GM18951 (cell line): ENCODE results near the gene ZNF423.

ENCODE experiments used
- POLR2A ChIP-seq: IDR thresholded peaks from 4 replicates; pipeline ENCODE4 v1.6.1; 2011; ENCODE audit warnings: mild to moderate bottlenecking; ENCODE audit not compliant: insufficient read length, insufficient read depth; ENCODE audit errors: extremely low read depth
- in situ Hi-C: fragments of 300-500 bp; cut with MboI; formaldehyde crosslinking; loops from one replicate; pipeline ENCODE4 v1.12.0; 2022; ENCODE audit warnings: low sequenced_read_pairs, mixed read lengths, inconsistent platforms; ENCODE audit not compliant: unreplicated experiment

ZNF423 gene

DNA sequence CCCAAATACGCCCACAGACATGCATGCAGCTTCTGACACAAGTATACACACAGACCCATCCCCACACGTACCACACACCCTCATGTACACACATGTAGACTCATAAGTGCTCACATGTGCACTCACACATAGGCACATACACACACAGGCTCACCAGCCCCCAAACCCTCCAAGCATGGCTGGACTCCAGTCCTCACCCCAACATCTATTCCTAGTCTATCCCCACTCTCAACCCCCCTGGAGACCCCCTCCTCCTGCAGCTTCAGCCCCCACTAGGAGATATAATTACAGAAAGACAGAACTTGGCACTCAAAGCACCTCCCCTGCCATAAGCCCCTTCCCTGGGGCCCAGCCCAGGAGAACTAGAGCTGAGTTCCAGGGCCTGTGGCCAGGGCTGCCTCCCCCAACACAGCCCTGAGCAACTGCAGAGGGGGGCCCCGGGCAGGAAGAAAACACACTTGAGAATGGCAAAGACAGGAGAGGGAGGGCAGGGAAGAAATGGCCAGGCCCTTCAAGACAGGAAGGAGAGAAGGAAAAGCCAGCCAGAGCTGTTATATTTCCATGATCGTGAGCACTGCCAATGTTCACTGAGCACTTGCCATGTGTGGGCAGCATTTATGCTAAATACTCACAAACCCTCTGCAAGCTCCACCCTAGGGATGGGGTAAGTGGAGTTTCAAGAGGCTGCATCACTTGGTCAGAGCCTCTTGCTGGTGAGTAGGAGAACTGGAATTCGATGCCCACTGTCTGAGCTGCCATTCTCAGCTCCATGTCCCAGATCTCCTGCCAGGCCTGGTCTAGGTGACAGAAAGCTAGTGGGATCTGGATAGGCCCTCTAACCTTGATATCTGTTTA is 224.5 kb downstream of the ZNF423 start:
- TF ChIP-seq POLR2A: no peak
- in situ Hi-C loops: no loop called here

DNA sequence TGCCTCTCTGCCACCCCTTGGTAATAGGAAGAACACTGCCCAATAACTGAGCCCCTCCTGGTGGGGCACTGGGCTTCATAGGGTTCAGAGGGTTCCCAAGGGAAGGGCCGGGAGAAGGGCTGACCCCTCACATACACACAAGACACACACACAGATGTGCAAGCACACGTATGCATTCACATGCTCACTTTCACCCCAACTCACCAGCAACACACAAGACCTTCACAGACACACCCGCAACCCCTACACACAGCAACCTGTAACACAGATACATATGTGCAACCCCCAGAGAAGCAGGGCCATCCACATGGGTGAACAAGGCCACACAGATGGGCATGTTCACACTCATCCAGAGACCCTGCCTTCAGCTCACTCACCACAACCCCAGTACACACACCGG is 225.1 kb downstream of the ZNF423 start:
- in situ Hi-C loops: no loop called here
- TF ChIP-seq POLR2A: no peak

DNA sequence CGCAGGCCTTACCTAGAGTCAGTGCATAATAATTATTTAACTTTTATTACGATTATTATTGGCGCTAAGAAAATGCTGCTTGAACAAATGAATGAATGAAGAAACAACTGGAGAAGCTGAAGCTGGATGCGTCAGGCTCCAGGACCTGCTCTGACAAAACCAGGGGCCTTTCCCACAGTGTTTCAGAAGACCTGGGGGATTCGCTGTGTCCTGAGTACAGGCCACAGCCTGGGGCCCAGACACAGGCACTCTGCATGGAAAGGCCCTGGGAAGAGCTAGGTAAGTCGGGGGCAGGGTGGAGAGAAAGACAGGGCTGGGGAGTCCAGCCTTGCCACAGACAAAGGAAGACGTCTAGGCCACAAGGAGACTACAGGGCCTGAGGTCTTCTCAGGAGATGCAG is 226.1 kb downstream of the ZNF423 start:
- in situ Hi-C loops: no loop called here
- no peak for TF ChIP-seq POLR2A

DNA sequence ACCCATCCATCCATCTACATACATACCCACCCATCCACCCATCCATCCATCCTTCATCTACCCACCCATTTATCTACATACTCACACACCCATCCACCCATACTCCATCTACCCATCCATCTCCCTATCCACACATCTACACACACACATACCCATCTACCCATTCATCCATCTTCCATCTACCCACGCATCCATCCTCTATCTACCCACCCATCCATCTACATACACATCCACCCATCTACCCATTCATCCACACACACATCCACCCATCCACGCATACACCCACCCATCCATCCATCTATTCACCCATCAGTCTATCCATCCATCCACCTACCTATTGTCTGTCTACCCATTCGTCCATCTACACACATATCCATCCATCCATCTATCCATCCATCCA is 227.8 kb downstream of the ZNF423 start:
- in situ Hi-C loops: no loop called here

DNA sequence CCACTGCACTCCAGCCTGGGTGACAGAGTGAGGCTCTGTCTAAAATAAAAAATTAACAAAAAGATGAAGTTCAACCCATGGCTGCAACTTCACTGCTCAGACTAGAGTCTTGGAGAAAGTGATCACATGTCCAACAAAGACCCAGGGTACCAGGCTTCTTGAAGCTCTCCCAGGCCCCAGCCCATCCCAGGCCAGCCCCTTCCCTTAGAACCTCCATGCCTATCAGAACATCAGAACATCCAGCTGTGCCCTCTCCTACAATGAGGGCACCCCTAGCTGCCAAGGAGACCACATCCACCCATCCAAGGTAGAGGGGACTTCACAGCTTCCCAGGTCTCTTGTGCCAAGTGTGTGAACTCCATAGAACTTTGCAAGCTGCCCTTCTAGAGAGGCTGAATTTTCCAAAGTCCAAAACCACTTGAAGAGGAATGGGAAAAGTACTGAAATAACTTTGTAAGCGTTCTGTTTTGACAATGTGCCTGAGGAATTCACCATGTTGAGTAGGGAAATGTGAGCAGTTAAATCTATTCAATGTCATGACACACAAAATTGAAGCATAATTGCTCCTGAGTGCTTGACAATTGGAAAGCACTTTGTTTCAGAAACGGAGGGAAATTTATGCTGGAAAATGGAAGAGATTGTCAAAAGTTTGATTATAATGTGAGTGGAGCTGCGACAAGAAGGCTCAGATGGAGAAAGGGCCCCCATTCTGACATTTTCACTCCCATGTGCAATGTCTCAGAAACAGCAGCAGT is 230.4 kb downstream of the ZNF423 start:
- in situ Hi-C loops: no loop called here
- TF ChIP-seq POLR2A: no peak

More for the DNA sequence above, 227.8 kb downstream of the ZNF423 start:
- TF ChIP-seq POLR2A: no peak

DNA sequence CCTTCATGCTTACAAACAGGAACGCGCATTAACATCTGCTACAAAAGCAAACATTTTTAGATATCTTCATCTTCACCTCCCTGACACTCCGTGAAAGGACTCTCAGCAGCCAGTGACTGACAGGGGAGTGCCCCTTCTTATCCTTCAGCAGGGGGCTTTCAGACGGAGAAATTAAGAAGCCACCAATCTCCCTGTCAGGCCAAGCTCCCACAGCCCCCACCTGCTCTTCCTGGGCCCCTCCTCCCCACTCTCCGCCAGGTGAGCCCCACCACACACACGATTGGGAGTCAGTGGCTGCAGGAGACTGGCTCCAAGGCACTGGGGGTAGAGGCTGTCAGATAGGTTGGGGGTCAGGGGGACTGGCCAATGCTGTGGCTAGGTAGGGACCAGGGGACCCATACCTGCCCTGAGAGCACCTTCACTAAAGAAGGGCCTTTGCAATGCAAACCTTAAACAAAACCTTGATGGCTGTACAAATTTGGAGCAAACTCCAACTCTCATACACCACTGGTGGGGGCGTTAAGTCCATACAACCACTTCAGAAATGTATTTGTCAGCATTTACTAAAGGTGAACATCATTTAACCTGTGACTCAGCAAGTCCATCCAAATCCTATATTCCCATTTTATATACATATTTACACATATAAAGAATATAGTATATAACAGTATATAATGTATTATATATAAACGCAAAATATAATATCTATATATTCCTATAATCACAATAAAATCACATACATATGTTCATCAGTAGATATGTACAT is 232.2 kb downstream of the ZNF423 start:
- in situ Hi-C loops: no loop called here
- TF ChIP-seq POLR2A: no peak

DNA sequence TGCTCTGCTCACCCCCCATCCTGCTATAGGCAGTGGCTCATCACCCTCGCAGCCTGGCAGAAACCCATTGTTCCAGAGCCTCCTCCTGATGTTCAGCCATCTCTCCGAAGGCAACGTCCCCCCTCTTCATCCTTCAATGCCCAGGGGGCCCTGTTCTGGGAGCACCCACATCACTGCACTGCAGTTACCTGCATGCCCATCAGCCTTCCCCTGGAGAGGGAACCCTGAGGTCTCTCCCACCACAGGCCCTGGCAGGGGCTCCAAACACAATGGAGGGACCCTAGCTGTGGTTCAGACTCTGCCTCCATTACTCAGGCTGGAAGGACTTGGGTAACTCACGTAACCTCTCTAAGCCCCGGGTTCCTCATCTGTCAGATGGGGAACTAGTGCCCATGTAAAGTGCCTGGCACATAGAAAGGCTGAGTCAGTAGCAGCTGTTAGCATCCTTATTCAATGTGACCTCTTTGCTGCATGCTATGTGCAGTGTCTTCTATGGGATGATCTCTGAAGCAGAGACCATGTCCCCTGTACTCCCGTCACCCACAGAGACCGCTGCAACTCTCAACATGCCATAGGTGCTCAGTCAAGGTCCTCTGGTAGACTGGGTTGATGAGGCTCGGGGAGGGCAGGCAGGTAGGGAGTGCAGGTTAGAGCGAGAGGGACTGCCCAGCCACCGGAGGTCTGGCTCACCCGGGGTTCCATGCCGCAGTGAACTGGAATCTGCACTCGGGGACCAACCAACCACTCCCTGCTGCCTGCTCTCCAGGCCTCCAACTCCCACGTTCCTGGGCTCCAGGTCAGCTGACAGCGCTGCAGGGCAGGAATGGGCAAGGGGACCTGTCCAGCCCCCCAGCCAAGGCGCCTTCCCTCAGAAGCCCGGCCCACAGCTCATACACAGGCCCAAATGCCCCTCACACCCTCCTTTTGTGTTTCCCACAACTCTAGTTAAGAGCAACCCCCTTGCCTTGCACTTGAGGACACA is 233.2 kb downstream of the ZNF423 start:
- no peak for TF ChIP-seq POLR2A
- in situ Hi-C loops: no loop called here

DNA sequence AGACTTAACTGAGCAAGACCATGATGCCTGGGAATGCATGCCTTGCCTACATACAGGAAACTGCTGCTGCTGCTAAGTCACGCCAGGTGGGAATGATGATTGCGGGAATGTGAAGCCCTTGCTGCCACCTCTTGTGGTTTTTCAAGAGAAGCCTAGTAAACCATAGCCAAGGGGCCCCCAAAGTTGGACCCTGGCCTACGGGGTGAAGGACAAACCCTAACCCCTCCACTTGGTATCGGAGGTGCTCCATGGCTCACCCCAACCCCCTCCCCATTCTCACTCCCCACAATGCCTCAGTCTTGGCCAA is 233.9 kb downstream of the ZNF423 start:
- no peak for TF ChIP-seq POLR2A
- in situ Hi-C loops: no loop called here

DNA sequence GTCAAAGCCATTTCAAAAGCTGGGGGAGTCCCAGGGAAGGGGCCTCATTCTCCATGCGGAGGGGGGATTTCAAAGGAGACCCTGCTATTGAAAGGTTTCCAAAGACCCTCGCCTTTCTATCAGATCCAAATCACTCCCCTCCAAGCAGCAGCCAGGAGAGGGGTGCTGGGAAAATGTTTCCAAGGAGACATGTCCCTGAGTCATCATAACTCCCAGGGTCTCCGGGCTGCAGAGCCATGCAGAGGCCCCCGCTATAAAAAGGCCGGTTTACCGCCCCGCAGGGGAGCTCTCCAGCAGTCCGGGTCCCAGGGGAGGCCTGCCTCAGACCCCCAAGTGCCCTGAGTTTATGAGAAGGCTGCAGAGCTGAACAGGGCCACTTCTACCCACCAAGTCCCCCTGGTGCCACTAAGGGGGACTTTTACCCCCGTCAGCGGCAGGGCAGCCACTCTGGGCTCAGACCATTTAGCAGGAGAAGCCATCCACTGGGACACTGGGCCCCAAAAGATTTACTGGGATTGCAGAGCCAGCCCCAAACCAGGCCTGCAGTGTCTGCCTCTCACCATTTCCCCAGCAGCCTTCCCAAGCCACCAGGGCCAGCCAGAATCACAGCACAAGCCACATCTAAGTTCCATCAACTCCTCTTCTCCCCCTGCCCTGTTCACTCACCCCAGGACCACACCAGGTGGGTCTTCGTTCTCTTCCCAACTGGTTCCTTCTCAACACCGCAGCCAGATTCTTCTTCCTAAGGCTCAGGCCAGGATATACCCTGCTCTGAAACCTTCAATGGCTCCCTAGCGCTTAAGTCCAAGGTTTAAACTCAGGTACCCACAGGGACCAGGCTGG is 234.4 kb downstream of the ZNF423 start:
- in situ Hi-C loops: no loop called here
- TF ChIP-seq POLR2A: no peak

DNA sequence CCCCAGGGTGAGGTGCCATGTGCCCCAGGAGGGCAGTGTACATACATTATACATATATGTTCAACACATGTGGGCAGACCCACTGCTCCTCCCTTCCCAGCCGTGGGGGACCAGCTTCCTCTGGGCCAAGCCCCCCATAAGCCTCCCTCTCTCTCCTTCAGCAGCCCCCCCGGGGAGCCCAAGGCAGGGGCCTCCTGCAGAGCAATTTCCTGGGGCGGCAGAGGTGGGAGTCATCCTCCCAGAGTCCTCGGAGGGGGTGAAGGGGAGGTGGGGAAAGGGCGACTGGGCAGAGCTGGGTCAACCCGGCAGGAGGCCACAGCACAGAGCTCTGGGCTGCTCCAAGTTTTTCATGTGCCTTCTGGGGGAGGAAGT is 235.1 kb downstream of the ZNF423 start:
- in situ Hi-C loops: no loop called here
- TF ChIP-seq POLR2A: no peak

DNA sequence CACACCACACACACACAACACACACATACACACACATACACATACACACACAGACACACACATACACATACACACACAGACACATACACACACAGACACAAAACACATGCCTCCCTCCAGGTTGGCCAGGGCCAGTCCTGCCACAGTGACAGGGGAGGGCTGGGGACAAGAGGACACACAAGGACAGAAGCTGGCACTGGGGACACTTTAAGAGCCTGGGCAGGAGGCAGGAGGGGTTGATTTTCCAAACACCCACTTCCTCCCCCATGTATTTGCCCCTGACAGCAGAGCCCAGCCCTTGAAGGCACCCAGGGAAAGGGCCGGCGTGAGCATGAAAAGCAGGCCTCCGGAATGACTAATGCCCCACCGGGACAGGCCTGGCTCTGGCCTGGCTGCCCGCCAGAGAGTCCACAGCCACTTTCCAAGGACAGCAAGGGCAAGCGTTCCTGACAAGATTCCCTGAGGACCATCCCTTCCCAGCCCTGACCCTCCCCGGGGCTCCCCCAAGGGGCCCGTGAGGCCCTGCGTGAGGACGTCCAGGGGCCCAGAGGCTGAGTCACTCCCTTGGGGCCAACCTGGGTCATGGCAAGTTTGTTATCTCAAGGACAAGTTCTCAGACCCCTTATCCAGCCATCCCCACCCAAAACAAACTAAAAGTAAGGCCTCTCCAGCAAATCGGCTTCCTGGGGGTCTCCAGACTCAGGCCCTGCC is 235.6 kb downstream of the ZNF423 start:
- no peak for TF ChIP-seq POLR2A
- in situ Hi-C loops: no loop called here

DNA sequence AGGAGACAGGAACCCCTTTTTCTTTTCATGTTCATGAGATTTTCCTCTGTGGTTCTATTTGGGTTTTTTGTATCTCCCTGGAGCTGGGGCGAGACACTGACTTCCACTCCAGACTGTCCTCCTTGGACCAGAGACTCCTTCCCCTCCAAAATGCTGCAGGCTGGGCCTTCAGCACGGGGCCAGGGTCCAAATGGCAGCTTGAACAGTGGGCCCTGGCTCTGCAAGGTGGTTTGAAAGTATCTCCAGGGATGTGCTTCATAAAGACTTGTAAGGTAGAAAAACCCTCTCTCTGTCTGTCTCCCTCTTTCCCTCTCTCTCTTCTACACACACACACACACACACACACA is 236.1 kb downstream of the ZNF423 start:
- in situ Hi-C loops: no loop called here
- TF ChIP-seq POLR2A: no peak

DNA sequence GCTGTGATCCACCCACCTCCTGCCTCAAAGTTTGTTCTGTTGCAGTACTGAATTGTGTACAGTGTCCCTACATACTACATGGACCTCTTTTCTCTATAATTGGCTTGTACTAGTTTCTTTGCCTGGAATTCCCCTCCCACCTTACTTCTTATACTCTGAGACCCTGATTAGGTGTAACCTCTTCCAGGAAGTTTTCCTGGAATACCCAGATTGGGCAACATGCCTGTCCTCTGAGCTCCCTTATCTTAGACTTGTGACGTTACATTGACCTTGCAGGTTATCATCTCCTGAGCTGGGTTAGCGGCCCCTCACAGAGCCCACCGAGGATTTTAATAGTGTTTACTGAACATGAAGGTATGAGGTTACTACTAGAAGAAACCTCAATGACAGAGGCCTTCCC is 237.0 kb downstream of the ZNF423 start:
- no peak for TF ChIP-seq POLR2A
- in situ Hi-C loops: no loop called here
